ENCODE data around the gene DDX24. TPM values are rescaled to one million over a fixed set of nuclear protein-coding genes. Genes with fewer than 3 reads are reported as not detected.
A peak's percentile ranks its signal among the peaks of the same experiment; 100 is the strongest.

Gene DDX24
- total RNA-seq, 2 donors from 2014 or later = 48.0 to 95.6 TPM

DNA sequence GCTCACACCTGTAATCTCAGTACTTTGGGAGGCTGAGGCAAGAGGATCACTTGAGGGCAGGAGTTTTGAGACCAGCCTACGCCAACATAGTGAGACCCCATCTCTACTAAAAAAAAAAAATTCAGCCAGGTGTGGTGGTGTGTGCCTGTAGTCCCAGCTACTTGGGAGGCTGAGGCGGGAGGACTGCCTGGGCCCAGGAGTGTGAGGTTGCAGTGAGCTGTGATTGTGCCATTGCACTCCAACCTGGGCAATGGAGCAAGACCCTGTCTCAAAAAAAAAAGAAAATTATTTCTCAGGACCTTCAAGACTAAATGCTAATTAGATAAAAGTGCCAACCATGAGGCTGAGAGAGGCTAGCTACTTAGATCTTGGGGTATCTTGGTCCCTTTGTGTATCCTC lies 31.4 kb downstream of the DDX24 start:
- TF ChIP-seq POLR2A (IDR thresholded peaks at IDR 0.05) = no peak
- TF ChIP-seq CTCF (IDR thresholded peaks at IDR 0.05) = no peak
- no peak for ATAC-seq
- Histone ChIP-seq H3K4me3 (no peak overlapping the region), H3K36me3 (replicated peaks in 1 of 2; ENCODE audit: insufficient read depth in 1 of 2, low read depth in 2 of 2) (peaks cover 6 to 48% of the 10 kb centered on the region in 2 donors), H3K27me3 (no peaks in the 10 kb centered on the region), H3K4me1 (no peaks in the 10 kb centered on the region), H3K27ac (no peak overlapping the region), H3K9me3 (no peaks in the 10 kb centered on the region)
- intact Hi-C loops (cut with DNase I) = no loop called here
- WGBS, 2 donors = 86 to 97% methylated on average over 2 of the region's 2 CpGs
- peak in 1 of 4 donors; percentile 0 for DNase-seq

GRCh38 chr14:94048691-94049624 lies 32.0 kb downstream of the DDX24 start:
- no peak overlapping the region for H3K4me3 ChIP-seq
- H3K27ac ChIP-seq = no peak overlapping the region
- H3K4me1 ChIP-seq = no peaks in the 10 kb centered on the region
- DNase-seq = peak in 2 of 4 donors; percentile 2 to 12
- 79 to 86% methylated on average over 7 to 10 of the region's 10 CpGs for WGBS, 2 donors
- no peak for TF ChIP-seq POLR2A (IDR thresholded peaks at IDR 0.05)
- no peak for TF ChIP-seq CTCF (IDR thresholded peaks at IDR 0.05)
- no peaks in the 10 kb centered on the region for H3K9me3 ChIP-seq
- H3K36me3 ChIP-seq (replicated peaks in 1 of 2; ENCODE audit: insufficient read depth in 1 of 2, low read depth in 2 of 2) = peaks cover 3 to 44% of the 10 kb centered on the region in 2 donors
- intact Hi-C loops (cut with DNase I) = no loop called here
- no peaks in the 10 kb centered on the region for H3K27me3 ChIP-seq
- ATAC-seq = no peak

DNA sequence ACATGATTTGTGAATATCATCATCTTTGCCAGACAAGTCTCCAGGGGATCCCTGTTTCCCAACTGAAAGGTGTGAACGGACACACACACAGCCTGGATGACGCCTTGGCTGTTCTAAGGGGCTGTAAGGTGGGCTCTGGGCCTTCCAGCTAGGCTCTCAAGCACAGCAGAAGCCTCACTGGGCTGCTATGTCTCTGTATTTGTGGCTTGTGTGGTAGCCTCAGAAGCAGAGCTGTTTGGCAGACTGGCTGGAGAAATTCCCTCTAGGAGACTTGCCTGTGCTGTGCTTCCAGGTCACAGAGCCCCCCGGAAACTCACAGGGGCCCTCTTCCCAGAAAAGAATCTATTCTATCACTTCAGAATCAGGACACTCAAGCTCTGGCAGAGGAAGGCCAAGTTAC lies 33.4 kb downstream of the DDX24 start:
- H3K36me3 ChIP-seq (replicated peaks in 1 of 2; ENCODE audit: insufficient read depth in 1 of 2, low read depth in 2 of 2) = peaks cover 3 to 39% of the 10 kb centered on the region in 2 donors
- ATAC-seq = no peak
- no peak for TF ChIP-seq POLR2A (IDR thresholded peaks at IDR 0.05)
- TF ChIP-seq CTCF (IDR thresholded peaks at IDR 0.05) = no peak
- no peaks in the 10 kb centered on the region for H3K4me1 ChIP-seq
- no peaks in the 10 kb centered on the region for H3K27me3 ChIP-seq
- WGBS, 2 donors = 89 to 96% methylated on average over 2 to 3 of the region's 3 CpGs
- peak in 3 of 4 donors; percentile 0 to 6 (median 1) for DNase-seq
- intact Hi-C loops (cut with DNase I) = no loop called here
- no peak overlapping the region for H3K4me3 ChIP-seq
- no peaks in the 10 kb centered on the region for H3K9me3 ChIP-seq
- H3K27ac ChIP-seq = no peak overlapping the region

- 78 to 89% methylated on average over 6 to 7 of the region's 7 CpGs for WGBS, 2 donors
- TF ChIP-seq POLR2A (IDR thresholded peaks at IDR 0.05) (no peak), CTCF (IDR thresholded peaks at IDR 0.05) (no peak)
- ATAC-seq = no peak
- peak in 2 of 4 donors; percentile 2 to 6 for DNase-seq
- intact Hi-C loops (cut with DNase I) = no loop called here
- H3K27ac ChIP-seq = no peak overlapping the region
- H3K4me3 ChIP-seq = no peak overlapping the region
- H3K36me3 ChIP-seq (replicated peaks in 1 of 2; ENCODE audit: insufficient read depth in 1 of 2, low read depth in 2 of 2) = peaks cover 3 to 33% of the 10 kb centered on the region in 2 donors
- no peaks in the 10 kb centered on the region for H3K9me3 ChIP-seq
- no peaks in the 10 kb centered on the region for H3K4me1 ChIP-seq
- no peaks in the 10 kb centered on the region for H3K27me3 ChIP-seq
Observed at GRCh38 chr14:94046696-94047250, 34.2 kb downstream of the DDX24 start.

Data from body of pancreas (tissue), 4 donors.